Measurements from ENCODE around the gene NUP214.

The NUP214 gene

GRCh38 chr9:131214286-131214856 is 89.0 kb downstream of the NUP214 start:
- no peak overlapping the region for H3K4me3 ChIP-seq (ENCODE audit: low read length)
- peak; percentile 23 for DNase-seq (ENCODE audit: low read depth)
- TF ChIP-seq CTCF (conservative IDR thresholded peaks at IDR 0.05; ENCODE audit: low read length), result no peak

- DNase-seq (ENCODE audit: low read depth), result no peak
- no peak for TF ChIP-seq CTCF (conservative IDR thresholded peaks at IDR 0.05; ENCODE audit: low read length)
- H3K4me3 ChIP-seq (ENCODE audit: low read length), result no peak overlapping the region
Measured at GRCh38 chr9:131214876-131215275, 89.5 kb downstream of the NUP214 start.

DNA sequence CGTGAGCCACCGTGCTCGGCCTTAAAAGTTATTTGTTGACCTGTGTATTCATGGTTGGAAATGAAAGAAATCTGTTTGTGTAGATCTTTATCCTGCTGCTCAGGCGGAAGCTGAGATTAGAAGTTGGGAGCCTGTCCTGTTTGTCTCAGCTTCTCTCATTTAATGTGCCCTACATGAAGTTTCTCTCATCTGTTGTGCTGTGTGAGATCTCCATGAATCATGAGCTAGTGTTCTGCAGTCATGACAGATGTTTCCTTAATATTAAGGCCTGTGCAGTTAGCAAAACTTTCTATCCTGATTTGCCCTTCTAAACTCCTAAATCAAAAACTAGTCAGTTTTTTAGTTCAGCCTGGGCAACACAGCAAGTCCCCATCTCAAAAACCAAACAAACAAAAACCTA is 91.4 kb downstream of the NUP214 start:
- DNase-seq (ENCODE audit: low read depth), result no peak
- TF ChIP-seq CTCF (conservative IDR thresholded peaks at IDR 0.05; ENCODE audit: low read length), result no peak
- H3K4me3 ChIP-seq (ENCODE audit: low read length), result no peak overlapping the region

DNA sequence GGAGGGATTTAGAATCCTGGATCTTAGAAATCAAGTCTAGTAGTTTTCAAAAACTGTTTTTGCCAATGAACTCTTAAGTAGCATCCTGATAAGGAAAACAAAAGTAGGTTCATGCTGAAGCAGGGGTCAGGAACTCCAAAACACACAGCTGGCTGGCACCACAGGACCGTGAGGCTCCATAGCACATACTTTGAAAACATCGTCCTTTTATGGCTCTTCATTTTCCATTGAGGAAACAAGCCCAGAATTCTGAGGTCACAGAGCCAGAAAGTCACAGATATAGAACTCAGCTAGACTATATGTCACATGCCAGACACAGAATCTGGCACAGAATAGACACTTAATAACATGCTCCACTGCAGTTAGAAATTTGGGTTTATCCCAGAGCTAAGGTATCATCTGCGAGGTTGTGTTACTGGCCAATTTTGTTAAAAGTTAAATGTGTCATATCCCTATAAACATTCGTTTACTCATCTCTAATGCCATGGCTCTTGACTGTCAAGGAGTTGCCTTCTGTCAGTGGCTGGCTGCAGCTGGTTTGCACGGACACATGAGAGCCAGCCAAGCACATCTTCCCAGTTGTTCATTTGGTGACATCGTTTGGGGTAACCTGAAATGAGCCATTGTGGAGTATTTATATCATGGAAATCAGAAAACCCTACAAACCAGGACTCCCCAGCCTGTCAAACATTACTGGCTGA is 92.1 kb downstream of the NUP214 start:
- no peak for DNase-seq (ENCODE audit: low read depth)
- no peak overlapping the region for H3K4me3 ChIP-seq (ENCODE audit: low read length)
- no peak for TF ChIP-seq CTCF (conservative IDR thresholded peaks at IDR 0.05; ENCODE audit: low read length)

DNA sequence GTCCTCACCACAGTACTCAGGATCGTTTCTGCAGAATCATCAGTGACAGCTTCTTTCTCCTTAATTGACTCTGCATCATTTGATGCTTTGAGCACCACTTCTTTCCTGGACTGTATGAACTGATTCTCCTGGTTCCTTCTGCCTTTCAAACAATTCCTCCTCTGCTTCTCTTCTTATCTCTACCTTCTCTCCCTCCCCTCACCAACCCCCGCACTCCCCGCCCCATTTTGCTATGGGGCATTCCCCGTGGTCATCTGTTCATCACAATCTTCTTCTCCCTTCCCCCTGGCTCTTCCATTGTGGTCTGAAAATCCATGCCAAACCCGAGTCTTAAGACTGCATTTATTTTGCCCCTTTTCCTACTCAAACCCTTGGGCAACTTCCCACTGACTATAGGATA is 93.0 kb downstream of the NUP214 start:
- no peak for DNase-seq (ENCODE audit: low read depth)
- TF ChIP-seq CTCF (conservative IDR thresholded peaks at IDR 0.05; ENCODE audit: low read length), result no peak
- no peak overlapping the region for H3K4me3 ChIP-seq (ENCODE audit: low read length)

DNA sequence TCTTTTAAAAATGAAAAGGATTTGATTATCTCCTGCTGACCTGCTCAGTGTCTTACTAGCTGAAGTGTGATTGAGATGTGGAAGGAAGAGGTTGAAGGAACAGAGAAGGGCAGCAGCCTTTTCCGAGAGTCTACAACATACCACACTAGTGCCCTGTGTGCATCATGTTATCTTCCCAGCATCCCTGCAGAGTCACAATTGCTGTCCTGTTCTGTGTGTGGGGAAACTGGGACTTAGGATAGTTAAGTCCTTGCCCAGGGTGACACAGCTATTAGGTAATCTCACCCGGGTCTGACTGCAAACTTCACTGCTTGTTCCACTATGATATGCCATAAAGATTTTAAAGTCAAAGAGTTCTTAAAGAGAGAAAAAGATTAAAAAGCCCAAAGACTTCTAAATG is 95.1 kb downstream of the NUP214 start:
- TF ChIP-seq CTCF (conservative IDR thresholded peaks at IDR 0.05; ENCODE audit: low read length), result no peak
- DNase-seq (ENCODE audit: low read depth), result no peak
- H3K4me3 ChIP-seq (ENCODE audit: low read length), result no peak overlapping the region

GRCh38 chr9:131222460-131222859 is 97.1 kb downstream of the NUP214 start:
- no peak overlapping the region for H3K4me3 ChIP-seq (ENCODE audit: low read length)
- no peak for DNase-seq (ENCODE audit: low read depth)
- TF ChIP-seq CTCF (conservative IDR thresholded peaks at IDR 0.05; ENCODE audit: low read length), result no peak

Measured in AG10803 (cell line).